H1 (cell line): ENCODE results near the gene RXRA.

Source experiments
- CTCF ChIP-seq, 3 experiments: IDR thresholded peaks; 1 replicate in 2 of 3; 2 replicates in 1 of 3; pipeline versions ENCODE4 v1.5.1 to v1.6.1; 2011; ENCODE audit warnings: low read length in 3 of 3, mild to moderate bottlenecking in 3 of 3, inconsistent platforms in 2 of 3, low read depth in 1 of 3, moderate library complexity in 1 of 3; ENCODE audit not compliant: insufficient read depth in 1 of 3; ENCODE audit errors: control extremely low read depth in 1 of 3
- TF ChIP-seq, protein P1 (sequence below): fragments of 300-600 bp; sonication (generic); IDR thresholded peaks from 2 replicates; pipeline ENCODE4 v1.7.1; 2012; ENCODE audit warnings: low read length, moderate library complexity, mild to moderate bottlenecking, inconsistent platforms; ENCODE audit not compliant: insufficient replicate concordance

DNA sequence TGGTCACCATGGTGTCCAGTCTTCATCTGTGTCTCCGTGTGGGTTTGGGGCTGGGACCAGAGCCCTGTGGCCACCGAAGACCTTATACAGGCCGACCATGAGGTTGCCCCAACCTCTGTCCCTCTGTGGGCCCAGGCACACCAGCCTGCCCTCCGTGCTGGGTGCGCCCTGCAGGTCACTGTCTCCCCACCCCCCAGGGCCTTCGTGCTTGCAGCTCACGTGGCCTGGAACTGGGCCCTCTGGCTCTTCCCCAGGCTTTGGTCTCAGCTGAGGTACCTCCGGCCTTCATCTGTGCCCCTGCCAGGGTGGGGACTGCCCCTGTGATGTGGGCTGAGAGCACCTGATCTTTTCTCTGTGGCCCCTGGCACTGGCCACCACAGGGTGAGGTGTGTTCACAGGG is 92.1 kb downstream of the RXRA start:
- TF ChIP-seq, protein P1, sequence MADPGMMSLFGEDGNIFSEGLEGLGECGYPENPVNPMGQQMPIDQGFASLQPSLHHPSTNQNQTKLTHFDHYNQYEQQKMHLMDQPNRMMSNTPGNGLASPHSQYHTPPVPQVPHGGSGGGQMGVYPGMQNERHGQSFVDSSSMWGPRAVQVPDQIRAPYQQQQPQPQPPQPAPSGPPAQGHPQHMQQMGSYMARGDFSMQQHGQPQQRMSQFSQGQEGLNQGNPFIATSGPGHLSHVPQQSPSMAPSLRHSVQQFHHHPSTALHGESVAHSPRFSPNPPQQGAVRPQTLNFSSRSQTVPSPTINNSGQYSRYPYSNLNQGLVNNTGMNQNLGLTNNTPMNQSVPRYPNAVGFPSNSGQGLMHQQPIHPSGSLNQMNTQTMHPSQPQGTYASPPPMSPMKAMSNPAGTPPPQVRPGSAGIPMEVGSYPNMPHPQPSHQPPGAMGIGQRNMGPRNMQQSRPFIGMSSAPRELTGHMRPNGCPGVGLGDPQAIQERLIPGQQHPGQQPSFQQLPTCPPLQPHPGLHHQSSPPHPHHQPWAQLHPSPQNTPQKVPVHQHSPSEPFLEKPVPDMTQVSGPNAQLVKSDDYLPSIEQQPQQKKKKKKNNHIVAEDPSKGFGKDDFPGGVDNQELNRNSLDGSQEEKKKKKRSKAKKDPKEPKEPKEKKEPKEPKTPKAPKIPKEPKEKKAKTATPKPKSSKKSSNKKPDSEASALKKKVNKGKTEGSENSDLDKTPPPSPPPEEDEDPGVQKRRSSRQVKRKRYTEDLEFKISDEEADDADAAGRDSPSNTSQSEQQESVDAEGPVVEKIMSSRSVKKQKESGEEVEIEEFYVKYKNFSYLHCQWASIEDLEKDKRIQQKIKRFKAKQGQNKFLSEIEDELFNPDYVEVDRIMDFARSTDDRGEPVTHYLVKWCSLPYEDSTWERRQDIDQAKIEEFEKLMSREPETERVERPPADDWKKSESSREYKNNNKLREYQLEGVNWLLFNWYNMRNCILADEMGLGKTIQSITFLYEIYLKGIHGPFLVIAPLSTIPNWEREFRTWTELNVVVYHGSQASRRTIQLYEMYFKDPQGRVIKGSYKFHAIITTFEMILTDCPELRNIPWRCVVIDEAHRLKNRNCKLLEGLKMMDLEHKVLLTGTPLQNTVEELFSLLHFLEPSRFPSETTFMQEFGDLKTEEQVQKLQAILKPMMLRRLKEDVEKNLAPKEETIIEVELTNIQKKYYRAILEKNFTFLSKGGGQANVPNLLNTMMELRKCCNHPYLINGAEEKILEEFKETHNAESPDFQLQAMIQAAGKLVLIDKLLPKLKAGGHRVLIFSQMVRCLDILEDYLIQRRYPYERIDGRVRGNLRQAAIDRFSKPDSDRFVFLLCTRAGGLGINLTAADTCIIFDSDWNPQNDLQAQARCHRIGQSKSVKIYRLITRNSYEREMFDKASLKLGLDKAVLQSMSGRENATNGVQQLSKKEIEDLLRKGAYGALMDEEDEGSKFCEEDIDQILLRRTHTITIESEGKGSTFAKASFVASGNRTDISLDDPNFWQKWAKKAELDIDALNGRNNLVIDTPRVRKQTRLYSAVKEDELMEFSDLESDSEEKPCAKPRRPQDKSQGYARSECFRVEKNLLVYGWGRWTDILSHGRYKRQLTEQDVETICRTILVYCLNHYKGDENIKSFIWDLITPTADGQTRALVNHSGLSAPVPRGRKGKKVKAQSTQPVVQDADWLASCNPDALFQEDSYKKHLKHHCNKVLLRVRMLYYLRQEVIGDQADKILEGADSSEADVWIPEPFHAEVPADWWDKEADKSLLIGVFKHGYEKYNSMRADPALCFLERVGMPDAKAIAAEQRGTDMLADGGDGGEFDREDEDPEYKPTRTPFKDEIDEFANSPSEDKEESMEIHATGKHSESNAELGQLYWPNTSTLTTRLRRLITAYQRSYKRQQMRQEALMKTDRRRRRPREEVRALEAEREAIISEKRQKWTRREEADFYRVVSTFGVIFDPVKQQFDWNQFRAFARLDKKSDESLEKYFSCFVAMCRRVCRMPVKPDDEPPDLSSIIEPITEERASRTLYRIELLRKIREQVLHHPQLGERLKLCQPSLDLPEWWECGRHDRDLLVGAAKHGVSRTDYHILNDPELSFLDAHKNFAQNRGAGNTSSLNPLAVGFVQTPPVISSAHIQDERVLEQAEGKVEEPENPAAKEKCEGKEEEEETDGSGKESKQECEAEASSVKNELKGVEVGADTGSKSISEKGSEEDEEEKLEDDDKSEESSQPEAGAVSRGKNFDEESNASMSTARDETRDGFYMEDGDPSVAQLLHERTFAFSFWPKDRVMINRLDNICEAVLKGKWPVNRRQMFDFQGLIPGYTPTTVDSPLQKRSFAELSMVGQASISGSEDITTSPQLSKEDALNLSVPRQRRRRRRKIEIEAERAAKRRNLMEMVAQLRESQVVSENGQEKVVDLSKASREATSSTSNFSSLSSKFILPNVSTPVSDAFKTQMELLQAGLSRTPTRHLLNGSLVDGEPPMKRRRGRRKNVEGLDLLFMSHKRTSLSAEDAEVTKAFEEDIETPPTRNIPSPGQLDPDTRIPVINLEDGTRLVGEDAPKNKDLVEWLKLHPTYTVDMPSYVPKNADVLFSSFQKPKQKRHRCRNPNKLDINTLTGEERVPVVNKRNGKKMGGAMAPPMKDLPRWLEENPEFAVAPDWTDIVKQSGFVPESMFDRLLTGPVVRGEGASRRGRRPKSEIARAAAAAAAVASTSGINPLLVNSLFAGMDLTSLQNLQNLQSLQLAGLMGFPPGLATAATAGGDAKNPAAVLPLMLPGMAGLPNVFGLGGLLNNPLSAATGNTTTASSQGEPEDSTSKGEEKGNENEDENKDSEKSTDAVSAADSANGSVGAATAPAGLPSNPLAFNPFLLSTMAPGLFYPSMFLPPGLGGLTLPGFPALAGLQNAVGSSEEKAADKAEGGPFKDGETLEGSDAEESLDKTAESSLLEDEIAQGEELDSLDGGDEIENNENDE, result no peak
- no peak for TF ChIP-seq CTCF (IDR thresholded peaks at IDR 0.05; ENCODE audit: control extremely low read depth in 1 of 3, insufficient read depth in 1 of 3, low read depth in 1 of 3, low read length in 3 of 3)
